GM18907 (cell line): ENCODE measurements around the gene RXRA.
"Not testable (repeated sequence)": the region's sequence is repeated elsewhere in the genome, so short reads cannot be mapped to it uniquely, and the experiment has no call there.

Experiments
- ATAC-seq: cut with Tn5 transposase; IDR thresholded peaks from one replicate; pipeline ENCODE4 v1.9.1; 2021; ENCODE audit warnings: mild to moderate bottlenecking, moderate library complexity; ENCODE audit not compliant: unreplicated experiment

Gene RXRA

DNA sequence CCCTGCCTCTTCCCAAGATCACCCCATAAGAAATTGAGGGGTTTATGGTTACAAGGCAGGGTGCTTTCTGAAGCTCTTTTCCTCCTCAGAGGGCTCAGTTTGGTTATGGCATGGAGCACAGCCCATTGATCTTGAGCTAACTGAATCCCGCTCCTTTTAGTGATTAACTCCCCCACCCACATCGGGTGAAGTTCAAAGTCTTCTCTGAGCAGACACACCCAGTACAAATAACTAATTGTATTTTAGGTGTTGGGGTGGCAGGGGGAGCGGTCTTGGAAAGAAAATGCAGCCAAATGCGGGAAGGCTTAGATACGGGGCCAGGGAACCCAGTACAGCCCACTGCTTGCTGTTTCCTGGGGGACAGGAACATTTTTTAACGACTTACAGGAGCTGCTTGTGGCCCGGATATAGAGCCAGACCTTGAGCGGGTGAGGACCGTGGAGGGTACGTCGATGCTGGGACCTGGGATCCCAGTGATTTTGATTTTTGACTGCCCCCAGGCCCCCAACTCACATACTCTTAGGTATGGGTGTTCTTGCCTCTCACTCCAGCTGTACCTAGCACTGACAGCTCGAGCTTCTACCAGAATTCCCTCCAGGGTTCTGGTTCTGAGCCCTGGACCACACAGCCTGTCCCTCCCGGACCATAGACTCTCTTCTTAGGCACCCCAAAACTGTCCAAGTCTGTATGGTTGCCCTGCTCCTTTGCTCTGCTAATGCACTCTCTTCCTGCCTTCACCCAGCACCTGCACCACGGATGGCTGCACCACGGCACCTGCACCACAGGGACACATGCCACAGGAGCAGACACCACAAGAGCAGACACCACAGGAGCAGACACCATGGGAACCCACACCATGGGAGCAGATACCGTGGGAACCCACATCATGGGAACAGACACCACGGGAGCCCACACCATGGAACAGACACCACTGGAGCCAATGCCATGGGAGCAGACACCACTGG is 18.3 kb upstream of the RXRA start:
- no peak for ATAC-seq

DNA sequence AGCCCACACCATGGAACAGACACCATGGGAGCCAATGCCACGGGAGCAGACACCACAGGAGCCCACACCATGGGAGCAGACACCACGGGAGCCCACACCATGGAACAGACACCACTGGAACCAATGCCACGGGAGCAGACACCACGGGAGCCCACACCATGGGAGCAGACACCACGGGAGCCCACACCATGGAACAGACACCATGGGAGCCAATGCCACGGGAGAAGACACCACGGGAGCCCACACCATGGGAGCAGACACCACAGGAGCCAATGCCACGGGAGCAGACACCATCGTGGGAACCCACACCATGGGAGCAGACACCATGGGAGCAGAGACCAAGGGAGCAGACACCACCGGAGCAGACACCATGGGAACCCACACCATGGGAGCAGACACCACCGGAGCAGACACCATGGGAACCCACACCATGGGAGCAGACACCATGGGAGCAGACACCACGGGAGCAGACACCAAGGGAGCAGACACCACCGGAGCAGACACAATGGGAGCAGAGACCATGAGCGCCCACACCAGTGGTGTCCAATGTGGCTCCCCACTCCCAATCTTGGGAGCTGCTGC is 17.5 kb upstream of the RXRA start:
- not testable (repeated sequence) for ATAC-seq

DNA sequence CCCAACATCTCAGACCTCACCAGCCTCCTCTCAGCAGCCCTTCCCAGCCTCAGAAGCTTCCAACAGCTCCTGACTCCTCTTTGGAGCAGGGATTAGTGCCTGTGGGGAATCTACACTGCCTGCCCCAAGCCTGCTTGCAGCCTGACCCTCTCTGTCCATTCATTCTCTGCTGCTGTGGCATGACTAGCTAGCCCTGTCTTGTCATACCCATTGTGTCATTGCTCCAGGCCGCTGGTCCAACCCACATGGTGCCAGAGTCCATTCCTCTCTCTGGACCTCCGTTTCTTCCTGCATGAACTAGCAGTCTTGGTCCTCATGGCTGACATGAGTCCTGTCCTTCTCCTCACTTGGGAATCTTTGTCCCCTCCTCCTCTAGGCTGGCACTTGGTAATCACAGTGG is 12.8 kb upstream of the RXRA start:
- no peak for ATAC-seq

DNA sequence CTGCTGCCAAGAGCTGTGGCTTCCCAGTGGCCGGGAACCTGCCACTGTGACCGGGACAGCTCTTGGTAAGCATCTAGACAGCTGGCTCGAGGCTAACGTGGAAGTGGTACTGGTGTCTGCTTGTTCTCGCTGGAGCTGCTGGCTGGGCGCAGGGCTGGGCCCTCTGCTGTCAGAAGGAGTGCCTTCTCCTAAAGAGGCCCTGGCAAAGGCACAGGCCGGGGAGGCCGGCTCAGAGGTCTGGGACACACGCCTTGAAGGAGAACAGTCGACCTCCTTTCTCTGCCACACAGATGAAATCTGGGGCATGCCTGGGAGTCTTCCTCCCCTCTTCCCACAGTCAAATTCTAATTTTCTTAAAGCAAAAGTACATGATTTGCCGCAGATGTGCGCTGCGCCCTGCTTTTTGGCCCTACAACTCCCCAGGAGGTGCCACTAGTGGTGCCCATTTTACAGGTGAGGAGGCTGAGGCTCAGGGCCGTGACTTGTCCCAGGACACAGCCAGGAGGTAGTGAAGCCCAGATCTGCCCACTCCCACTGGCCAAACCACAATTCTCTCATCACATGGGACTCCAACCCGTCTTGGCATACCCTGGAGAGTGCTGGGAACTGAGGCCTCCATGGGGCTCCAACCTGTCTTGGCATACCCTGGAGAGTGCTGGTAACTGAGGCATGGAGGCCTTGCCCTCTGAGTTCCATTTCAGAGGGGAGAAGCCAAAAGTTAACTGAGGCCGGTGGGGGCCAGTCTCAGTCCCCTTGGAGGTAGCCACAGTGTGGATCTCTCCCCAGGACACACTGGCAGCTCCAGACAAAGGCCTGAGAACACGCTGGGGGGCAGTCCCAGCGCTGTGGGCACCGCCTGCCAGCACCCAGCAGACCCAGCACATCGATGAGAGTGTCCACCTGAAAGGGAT is 12.0 kb upstream of the RXRA start:
- ATAC-seq = no peak

DNA sequence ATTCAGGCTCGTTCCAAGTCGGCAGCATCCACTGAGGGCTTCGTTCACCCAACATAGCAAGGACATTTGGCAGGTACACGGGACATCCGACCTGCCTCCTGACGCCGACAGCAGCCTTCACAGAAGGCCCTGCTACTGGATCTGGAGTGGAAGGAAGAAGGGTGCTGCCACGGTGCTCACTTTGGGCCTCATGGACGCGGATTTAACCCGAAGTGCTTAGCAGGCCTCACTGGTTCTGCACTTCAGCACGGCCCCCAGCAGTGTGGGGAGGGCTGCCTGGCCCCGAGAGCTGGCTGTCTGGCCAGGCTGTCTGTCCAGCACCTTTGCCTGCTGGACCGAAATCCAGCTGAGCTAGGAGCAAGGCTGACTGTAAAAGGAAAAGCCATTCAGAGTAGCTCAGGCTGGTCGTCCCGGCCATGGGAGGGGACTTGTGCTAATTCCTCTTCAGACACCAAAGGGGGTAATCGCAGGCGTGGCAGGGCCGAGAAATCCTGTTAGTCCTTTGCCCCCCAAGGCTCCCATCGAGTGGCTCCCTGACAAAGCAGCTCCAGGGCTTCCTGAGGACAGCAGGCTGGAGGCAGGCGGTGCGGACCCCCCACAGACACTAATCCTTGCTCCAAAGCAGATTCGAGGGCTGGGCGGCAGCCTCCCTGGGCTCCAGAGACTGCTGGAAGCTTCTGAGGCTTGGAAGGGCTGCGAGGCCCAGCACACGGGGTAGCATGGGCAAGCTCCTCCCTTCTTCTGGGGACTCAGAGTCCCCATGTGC is 11.1 kb upstream of the RXRA start:
- no peak for ATAC-seq

DNA sequence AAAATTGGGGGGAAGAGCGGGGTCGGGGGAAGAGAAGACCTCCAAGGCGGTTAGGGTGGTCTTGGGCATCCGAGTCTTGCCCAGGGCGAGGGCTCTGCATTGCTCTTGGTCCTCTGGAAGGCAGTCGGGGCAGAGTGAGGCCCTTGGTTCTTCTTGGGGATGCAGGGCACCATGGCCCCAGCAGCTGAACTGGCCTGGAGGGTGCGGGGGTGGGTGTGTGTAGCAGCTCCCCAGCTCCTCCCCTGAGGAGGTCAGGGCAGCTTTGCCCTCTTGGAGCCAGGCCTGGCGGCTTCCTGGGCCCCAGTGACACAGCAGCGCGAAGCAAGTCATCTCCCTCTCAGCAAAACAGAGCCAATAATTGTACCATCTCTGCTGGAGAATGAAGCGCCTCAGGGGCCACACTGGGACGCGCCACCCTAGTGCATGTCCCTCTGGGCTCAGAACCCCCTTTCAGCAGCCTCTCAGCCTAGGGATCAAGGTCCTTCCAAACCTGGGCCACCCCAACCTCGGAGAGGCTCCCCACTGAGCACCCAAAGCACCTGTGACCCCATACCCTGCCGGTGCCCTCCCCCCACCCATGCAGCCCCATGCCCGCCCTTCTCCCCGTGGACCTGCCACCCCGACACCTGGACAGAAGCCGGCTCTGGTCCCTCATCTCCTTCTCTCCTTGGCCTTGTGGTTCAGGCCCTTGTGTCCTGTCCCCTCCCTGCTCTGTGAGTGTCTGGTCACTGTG is 10.4 kb upstream of the RXRA start:
- ATAC-seq = no peak

DNA sequence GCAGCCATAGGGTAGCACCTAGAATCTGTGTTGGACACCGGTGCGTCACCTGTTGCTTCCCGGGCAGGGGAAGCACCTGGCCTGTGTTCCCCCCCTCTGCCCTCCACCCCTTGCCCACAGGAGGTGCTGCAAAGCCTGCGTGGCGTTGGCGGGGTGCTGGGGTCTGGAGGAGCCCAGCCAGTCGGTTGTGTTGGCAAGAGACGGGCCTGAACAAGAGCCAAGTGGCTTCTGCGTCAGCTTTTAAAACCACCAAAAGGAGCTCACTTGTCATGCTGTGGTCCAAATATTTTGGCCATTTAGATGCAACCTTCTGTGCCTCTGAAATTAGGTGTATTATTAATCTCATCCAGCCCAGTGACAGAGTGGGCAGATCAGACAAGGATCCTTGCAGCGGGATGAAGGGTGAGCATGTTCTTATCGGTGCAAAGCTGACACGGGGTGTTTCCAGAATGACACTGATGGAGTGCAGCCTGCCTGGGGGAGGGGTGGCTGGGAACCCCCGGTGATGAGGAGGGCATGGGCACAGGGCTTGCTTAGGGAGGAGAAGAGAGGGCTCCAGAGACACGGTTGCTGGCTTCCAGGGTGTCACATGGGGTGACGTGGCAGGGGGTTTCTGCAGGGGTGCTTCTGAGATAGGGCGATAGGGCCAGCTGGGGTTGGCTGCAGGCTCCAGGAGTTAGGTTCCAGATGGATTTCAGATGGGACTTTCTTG is 9.7 kb upstream of the RXRA start:
- no peak for ATAC-seq

DNA sequence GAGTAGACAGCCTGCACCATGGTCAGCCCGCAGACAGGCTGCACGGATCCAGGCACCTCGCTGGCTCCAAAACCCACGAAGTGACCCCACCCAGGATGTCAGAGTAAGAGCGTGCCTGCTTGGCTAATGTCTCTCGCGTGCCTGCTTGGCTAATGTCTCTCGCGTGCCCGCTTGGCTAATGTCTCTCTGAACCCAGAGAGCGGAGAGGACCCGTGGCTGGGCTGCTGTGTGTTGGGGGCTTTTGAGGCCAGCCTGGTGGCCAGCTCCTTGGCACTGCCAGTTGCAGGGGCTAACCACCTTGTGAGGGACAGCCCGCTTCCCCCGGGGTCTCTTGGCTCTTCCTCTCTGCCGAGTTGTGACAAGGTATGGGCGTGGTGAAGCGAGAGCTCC is 8.9 kb upstream of the RXRA start:
- ATAC-seq = no peak

DNA sequence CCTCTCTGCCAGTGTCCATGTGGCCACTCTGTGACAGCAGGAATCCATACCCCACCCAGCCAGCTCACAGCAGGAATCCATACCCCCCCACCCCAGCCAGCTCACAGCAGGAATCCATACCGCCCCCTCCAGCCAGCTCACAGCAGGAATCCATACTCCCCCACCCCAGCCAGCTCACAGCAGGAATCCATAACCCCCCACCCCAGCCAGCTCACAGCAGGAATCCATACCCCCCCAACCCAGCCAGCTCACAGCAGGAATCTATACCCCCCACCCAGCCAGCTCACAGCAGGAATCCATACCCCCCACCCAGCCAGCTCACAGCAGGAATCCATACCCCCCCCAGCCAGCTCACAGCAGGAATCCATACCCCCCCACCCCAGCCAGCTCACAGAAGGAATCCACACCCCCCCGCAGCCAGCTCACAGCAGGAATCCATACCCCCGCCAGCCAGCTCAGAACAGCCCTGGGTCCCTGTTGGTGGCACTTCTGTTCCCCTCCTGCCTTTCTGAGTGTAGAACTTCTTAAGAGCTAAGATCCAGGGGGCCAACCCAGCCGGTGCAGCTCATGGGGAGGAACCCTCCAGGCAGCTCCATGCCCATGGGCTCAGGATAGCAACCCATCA is 8.4 kb upstream of the RXRA start:
- no peak for ATAC-seq

DNA sequence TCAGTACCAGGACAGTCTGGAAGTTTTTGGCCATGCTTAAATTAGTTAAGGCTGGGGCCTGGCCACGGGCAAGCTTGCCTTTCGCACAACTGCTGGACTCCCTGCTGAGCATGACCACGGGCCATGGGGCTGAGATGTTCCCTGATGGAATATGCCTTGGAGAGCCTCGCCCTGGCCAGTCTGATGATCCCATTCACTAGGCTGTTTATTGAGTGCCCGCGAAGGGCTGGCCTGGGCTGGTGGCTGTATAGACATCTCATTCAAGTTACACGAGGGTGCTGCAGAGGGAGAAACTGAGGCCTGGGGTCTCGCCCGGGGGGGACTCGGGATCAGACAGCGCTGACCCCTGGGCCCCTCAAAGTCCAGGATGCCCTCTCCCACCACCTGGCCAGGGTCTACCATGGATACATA is 7.8 kb upstream of the RXRA start:
- no peak for ATAC-seq

DNA sequence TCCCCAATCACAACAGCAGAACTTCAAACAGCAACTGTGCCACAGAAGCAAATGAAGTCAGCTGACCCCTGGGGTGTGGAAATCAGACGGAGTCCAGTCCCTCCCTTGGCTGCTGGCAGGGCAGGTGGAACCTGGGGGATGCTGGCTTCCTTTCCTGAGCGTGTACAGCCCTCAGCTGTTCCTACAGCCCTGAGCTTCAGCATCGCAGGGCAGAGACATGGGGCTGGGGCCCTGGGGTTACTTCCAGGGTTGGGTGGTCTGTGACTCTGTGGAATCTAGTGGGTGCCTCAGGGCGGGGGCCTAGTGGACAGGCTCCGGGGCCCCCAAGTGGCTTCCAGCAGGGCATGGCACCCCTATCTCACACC is 7.3 kb upstream of the RXRA start:
- no peak for ATAC-seq

DNA sequence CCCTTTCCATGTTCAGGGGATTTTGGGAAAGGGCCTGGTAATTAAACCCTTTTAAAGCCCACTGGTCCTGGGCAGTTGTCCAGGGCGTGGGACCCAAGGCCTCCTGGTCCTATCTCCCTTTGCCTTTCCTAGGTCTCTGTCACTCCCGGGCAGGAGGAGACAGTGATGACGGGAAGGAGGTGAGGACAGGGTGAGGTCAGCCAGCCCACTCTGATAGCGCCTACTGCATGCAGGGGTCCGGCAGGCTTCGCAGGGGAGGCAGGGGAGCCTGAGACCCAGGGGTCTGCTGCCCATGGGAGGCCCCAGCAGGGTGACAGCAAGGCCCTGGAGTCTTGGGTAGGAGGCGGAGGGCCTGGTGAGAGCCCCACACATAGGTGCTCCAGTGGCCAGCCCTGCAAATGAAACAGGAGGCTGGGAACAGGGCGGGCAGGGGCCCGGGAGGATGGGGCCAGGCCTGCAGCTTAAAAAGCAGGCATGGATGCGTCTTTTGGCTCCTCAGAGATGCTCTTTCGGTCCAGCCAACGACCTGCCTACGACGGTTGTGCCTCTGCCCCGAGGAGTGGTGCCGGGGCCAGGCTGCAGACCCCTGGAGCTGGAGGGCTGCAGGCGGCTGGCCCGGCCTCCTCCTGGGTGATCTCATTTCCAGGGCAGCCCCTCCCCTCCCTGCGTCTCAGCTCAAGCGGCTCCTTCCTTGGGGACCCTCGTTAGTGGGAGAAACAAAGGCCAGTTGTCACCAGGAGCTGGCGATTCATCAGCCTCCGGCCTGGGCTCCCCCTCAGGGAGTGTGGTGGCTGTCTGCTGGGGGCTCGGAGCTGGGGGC is 6.7 kb upstream of the RXRA start:
- no peak for ATAC-seq

DNA sequence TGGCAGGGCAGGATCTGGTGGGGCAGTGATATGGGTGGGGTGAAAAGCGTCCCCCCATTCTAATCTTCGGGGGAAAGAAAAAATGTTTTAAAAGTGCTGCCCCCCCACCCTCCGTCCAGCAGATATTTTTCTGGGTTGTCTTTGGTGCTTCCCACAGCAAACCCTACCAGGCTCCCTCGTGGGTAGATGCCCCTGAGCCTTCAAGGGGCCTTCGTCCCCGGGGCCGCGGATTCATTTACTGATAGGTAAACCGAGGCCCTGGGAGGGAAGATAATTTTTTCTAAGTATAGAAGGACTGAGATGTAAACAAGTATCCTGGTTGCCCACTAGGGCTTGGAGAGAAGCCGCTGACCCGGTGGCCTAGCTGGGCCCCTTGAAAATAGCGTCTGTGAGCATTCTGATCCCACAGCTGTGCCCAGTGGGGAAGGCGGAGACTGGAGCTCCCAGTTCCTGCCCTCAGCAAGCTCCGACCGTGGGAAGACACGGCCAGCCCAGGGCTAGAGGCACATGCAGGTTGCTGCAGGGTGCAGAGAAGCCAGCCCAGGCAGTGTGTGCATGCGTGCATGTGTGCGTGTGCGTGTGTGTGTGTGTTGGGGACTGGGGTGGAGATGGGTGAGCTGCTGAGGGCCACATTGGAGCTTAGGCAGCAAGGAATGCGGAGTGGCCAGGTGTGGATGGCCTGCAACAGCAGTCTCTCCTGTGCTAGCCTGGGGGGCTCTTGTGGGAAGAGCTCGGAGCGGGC is 6.0 kb upstream of the RXRA start:
- ATAC-seq = no peak

DNA sequence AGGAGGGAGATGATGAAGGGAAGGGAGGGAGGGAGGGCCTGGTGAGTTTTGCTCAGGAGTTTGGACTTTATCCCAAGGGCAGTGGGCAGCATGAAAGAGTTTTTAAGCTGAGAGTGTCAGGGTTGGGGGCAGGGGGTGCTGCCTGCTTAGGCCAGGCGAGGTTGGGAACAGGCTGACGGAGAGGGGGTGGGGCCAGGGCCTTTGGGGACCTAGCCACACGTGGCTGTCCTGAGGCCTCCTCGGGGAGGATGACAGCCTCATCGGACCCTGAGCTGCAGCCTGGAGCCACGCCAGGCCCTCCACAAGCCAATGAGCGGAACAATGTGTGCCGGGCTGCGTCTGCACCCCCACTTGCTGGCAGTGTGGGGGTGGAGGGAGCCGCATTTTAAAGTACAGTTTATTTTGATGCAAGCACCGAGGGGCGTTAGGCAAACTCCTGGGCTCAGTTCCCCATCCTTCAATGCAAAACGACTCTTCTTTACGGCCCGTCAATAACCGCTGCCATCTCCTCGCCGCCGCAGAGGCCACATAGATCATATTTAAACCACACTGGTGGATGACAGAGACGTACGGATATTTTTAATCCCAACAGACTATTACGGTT is 5.3 kb upstream of the RXRA start:
- no peak for ATAC-seq

DNA sequence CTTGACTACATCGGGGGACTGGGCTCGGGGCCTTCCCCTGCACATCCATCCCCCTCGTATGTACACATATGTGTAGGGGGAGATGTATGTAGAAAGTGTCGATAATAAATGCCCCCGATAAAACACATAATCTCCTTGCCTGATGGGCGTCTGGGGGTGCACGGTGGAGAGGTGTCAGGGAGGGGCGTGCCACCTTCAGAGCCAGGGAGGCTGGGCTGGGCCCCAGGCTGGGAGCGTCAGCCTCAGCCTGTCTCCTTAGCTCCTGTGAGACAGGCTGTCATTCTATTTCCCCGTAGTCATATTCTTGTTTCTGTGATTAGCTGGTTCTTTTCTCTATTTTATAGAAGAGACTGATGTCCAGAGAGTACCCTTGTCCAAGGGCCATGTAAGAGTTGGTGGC is 4.7 kb upstream of the RXRA start:
- no peak for ATAC-seq

DNA sequence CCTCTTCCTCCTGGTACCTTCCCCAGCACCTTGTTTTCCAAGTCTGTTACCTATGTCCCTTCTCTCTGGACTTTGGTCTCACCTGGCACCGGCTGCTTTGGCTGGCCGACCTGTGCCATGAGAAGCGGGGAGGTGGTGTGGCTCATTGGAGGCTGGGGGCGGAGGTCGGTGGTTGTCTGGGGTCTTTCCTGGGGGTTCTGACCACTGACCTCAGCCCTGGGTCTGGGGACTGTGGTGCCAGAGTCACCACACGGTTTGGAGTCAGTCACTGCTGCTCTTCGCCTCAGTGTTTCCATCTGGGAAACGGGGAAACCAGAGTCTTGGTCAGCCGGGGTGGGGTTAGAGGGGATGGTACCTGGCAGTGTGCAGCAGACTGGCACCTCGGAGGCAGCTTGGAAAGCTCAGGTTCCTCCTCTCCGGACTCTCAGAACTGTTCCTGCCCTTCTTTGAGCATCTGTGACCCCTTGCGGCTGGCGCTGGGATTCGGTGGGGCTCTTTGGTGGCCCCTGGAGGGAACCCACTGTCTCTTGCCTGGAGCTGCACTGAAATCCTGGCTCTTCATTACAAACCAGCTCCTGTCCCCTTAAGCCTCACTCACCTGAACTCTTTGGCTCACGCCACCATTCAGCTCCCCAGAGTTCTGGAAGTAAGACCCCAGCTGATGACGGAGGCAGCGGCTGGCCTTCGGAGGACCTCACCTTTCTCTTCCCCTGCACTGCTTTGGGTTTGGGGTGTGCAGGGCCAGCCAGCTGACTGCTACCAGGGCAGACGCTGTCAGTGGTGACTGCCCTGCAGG is 4.1 kb upstream of the RXRA start:
- no peak for ATAC-seq
